HepG2 (cell line): Measurements from ENCODE around the gene ESYT1. TPM values are rescaled to one million over a fixed set of nuclear protein-coding genes. Genes with fewer than 3 reads are reported as not detected.

Source experiments
- ATF2 ChIP-seq: sonication (generic); formaldehyde crosslinking; IDR thresholded peaks from 2 replicates; pipeline ENCODE4 v1.4.0; 2020; ENCODE audit warnings: missing genetic modification reagents
- BRF2 ChIP-seq: sonication (generic); formaldehyde crosslinking; IDR thresholded peaks from 2 replicates; pipeline ENCODE4 v1.8.1; 2022; ENCODE audit warnings: mild to moderate bottlenecking, missing genetic modification reagents
- DMAP1 ChIP-seq: IDR thresholded peaks from 2 replicates; pipeline ENCODE4 v1.6.1; 2016
- JUN ChIP-seq: sonication (generic); formaldehyde crosslinking; IDR thresholded peaks from 2 replicates; pipeline ENCODE4 v1.4.0; 2020; ENCODE audit warnings: mild to moderate bottlenecking, missing genetic modification reagents
- KLF13 ChIP-seq: sonication (generic); formaldehyde crosslinking; IDR thresholded peaks from 2 replicates; pipeline ENCODE4 v1.4.0; 2020; ENCODE audit warnings: mild to moderate bottlenecking, missing genetic modification reagents
- NR1H2 ChIP-seq: sonication (generic); formaldehyde crosslinking; IDR thresholded peaks from 2 replicates; pipeline ENCODE4 v1.8.1; 2022; ENCODE audit warnings: low read depth, missing genetic modification reagents, borderline replicate concordance
- POGZ ChIP-seq: sonication (generic); formaldehyde crosslinking; IDR thresholded peaks from 2 replicates; pipeline ENCODE4 v1.4.0; 2020; ENCODE audit warnings: mild to moderate bottlenecking, missing genetic modification reagents
- SMYD3 ChIP-seq: sonication (generic); formaldehyde crosslinking; IDR thresholded peaks from 2 replicates; pipeline ENCODE4 v1.8.1; 2023; ENCODE audit warnings: mild to moderate bottlenecking, missing genetic modification reagents
- SOX13 ChIP-seq, 3 experiments: fragments of 450-650 bp in 1 of 3; sonication (generic) in 1 of 3; formaldehyde crosslinking in 1 of 3; IDR thresholded peaks in 2 of 3; conservative IDR thresholded peaks in 1 of 3; 2 replicates each; pipeline versions ENCODE4 v1.5.0 to v1.6.1; 2016 to 2020; ENCODE audit warnings: antibody characterized with exemption in 1 of 3, mild to moderate bottlenecking in 1 of 3, missing compliant biosample characterization in 1 of 3, missing genetic modification reagents in 1 of 3, moderate library complexity in 1 of 3
- ZFP36L1 ChIP-seq: sonication (generic); formaldehyde crosslinking; IDR thresholded peaks from 2 replicates; pipeline ENCODE4 v1.8.0; 2022; ENCODE audit warnings: mild to moderate bottlenecking, missing genetic modification reagents, moderate library complexity
- ZFP37 ChIP-seq: sonication (generic); formaldehyde crosslinking; IDR thresholded peaks from 2 replicates; pipeline ENCODE4 v1.4.0; 2020; ENCODE audit warnings: missing genetic modification reagents, borderline replicate concordance
- ZNF124 ChIP-seq: sonication (generic); formaldehyde crosslinking; IDR thresholded peaks from 2 replicates; pipeline ENCODE4 v1.4.0; 2020; ENCODE audit warnings: missing genetic modification reagents
- ZNF160 ChIP-seq: sonication (generic); formaldehyde crosslinking; IDR thresholded peaks from 2 replicates; pipeline ENCODE4 v1.8.0; 2022; ENCODE audit warnings: mild to moderate bottlenecking, inconsistent platforms, missing genetic modification reagents
- ZNF296 ChIP-seq: sonication (generic); formaldehyde crosslinking; conservative IDR thresholded peaks from 2 replicates; pipeline ENCODE4 v1.5.0; 2020; ENCODE audit warnings: mild to moderate bottlenecking, missing genetic modification reagents
- ZNF557 ChIP-seq: sonication (generic); formaldehyde crosslinking; IDR thresholded peaks from 2 replicates; pipeline ENCODE4 v1.4.0; 2020; ENCODE audit warnings: missing genetic modification reagents
- polyA plus RNA-seq, 8 experiments: library from polyadenylated mRNA; depleted of rRNA in 3 of 8; stranded (reverse) in 7 of 8; unstranded in 1 of 8; fragments of >200 nt; fragmentation: Illumina TruSeq in 4 of 8; extraction: Trizol in 4 of 8; gene quantifications; 2 replicates each; pipeline versions ENCODE4 v1.2.1 to v1.2.3, GENCODE V29; 2011 to 2016; ENCODE audit warnings: low read depth in 4 of 8, missing spikeins in 1 of 8, mixed read lengths in 1 of 8; ENCODE audit not compliant: insufficient read depth in 1 of 8
- total RNA-seq, 5 experiments: library from RNA; depleted of rRNA; stranded (reverse); fragments of >200 nt; fragmentation: Illumina TruSeq; extraction: Trizol; gene quantifications; 2 replicates each; pipeline ENCODE4 v1.2.3, GENCODE V29; 2016; ENCODE audit warnings: low read depth in 1 of 5
- TF ChIP-seq, protein P1 (sequence below), 2 experiments: fragments of 450-650 bp in 1 of 2; sonication (generic) in 1 of 2; formaldehyde crosslinking in 1 of 2; IDR thresholded peaks; 2 replicates each; pipeline versions ENCODE4 v1.6.1 to v1.8.0; 2016 to 2022; ENCODE audit warnings: antibody characterized with exemption in 1 of 2, mild to moderate bottlenecking in 1 of 2, missing genetic modification reagents in 1 of 2

ESYT1 gene
- total and polyA plus RNA-seq, 2 of the 13 experiments (the other 11 are each of a cell fraction or from before 2014, with no cell fraction given), result 66.9 to 71.0 TPM

GRCh38 chr12:56116267-56117081 is 11.6 kb upstream of the ESYT1 start, which contains the start of gene RPL41 (continued):
- TF ChIP-seq, protein P1, sequence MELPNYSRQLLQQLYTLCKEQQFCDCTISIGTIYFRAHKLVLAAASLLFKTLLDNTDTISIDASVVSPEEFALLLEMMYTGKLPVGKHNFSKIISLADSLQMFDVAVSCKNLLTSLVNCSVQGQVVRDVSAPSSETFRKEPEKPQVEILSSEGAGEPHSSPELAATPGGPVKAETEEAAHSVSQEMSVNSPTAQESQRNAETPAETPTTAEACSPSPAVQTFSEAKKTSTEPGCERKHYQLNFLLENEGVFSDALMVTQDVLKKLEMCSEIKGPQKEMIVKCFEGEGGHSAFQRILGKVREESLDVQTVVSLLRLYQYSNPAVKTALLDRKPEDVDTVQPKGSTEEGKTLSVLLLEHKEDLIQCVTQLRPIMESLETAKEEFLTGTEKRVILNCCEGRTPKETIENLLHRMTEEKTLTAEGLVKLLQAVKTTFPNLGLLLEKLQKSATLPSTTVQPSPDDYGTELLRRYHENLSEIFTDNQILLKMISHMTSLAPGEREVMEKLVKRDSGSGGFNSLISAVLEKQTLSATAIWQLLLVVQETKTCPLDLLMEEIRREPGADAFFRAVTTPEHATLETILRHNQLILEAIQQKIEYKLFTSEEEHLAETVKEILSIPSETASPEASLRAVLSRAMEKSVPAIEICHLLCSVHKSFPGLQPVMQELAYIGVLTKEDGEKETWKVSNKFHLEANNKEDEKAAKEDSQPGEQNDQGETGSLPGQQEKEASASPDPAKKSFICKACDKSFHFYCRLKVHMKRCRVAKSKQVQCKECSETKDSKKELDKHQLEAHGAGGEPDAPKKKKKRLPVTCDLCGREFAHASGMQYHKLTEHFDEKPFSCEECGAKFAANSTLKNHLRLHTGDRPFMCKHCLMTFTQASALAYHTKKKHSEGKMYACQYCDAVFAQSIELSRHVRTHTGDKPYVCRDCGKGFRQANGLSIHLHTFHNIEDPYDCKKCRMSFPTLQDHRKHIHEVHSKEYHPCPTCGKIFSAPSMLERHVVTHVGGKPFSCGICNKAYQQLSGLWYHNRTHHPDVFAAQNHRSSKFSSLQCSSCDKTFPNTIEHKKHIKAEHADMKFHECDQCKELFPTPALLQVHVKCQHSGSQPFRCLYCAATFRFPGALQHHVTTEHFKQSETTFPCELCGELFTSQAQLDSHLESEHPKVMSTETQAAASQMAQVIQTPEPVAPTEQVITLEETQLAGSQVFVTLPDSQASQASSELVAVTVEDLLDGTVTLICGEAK (IDR thresholded peaks at IDR 0.05), result peak; percentile 25; the same call in 1 of the 2 replicates
- TF ChIP-seq, protein P1 (CRISPR knock-in tag; IDR thresholded peaks at IDR 0.05), result peak; percentile 71
- TF ChIP-seq JUN (CRISPR knock-in tag) (0 out of 2 replicates have a peak, but pooled peaks have one; percentile 45), ZNF557 (0 out of 2 replicates have a peak, but pooled peaks have one; percentile 58), POGZ (CRISPR knock-in tag) (peak; percentile 50; the same call in 1 of the 2 replicates), ZFP36L1 (CRISPR knock-in tag) (peak; percentile 82; the same call in 1 of the 2 replicates), KLF13 (peak; percentile 59; the same call in 1 of the 2 replicates), SMYD3 (no peak), DMAP1 (CRISPR knock-in tag) (peak; percentile 95), SOX13 (IDR thresholded peaks at IDR 0.05) (0 out of 2 replicates have a peak, but pooled peaks have one; percentile 21), SOX13 (CRISPR knock-in tag; conservative IDR thresholded peaks at IDR 0.05 in 1 of 2, IDR thresholded peaks at IDR 0.05 in 1 of 2) (peak in 1 of 2 experiments; percentile 44; a peak in 2 of 4 replicates), BRF2 (CRISPR knock-in tag) (0 out of 2 replicates have a peak, but pooled peaks have one; percentile 27), ZNF124 (CRISPR knock-in tag) (peak; percentile 90; the same call in 1 of the 2 replicates), ZNF160 (CRISPR knock-in tag) (peak; percentile 83; the same call in 1 of the 2 replicates), ATF2 (CRISPR knock-in tag) (peak; percentile 48; the same call in 1 of the 2 replicates), ZNF296 (CRISPR knock-in tag) (no peak), ZFP37 (CRISPR knock-in tag) (peak; percentile 78; the same call in 1 of the 2 replicates), NR1H2 (CRISPR knock-in tag) (no peak)
